AG04450 (cell line): ENCODE results near the gene SECTM1. TPM values are rescaled to one million over a fixed set of nuclear protein-coding genes. Genes with fewer than 3 reads are reported as not detected.

Source experiments
- CTCF ChIA-PET: fragments of 300-600, 350-600 bp; formaldehyde crosslinking; extraction: SDS; loops from one replicate; lab custom pipeline; 2022; ENCODE audit warnings: antibody characterized with exemption, inconsistent platforms; lab: Charles Lee
- POLR2A ChIA-PET: fragments of 350-600 bp; formaldehyde crosslinking; extraction: SDS; loops from one replicate; lab custom pipeline; 2021; ENCODE audit warnings: antibody characterized with exemption, inconsistent platforms; lab: Yijun Ruan, JAX
- DNase-seq: peaks from one replicate; pipeline ENCODE4 v3.0.0-alpha.2; 2011; ENCODE audit warnings: low read depth, low spot score
- H3K27ac ChIP-seq: one replicate; pipeline ENCODE4 v1.5.1; 2012; ENCODE audit warnings: low read depth, low read length, control low read depth
- H3K27me3 ChIP-seq: one replicate; pipeline ENCODE4 v1.6.0; 2012; ENCODE audit warnings: low read length; ENCODE audit not compliant: control insufficient read depth, insufficient read depth
- H3K4me3 ChIP-seq: 2 replicates; pipeline ENCODE4 v1.5.1; 2011; ENCODE audit warnings: mild to moderate bottlenecking, low read depth, low read length, control low read depth
- H3K9me3 ChIP-seq: 2 replicates; pipeline ENCODE4 v1.5.1; 2012; ENCODE audit warnings: low read length; ENCODE audit not compliant: control insufficient read depth, insufficient read depth
- CTCF ChIP-seq: IDR thresholded peaks from 2 replicates; pipeline ENCODE4 v1.5.1; 2011; ENCODE audit warnings: low read depth, low read length, control low read depth, inconsistent platforms
- polyA plus RNA-seq: library from polyadenylated mRNA; depleted of rRNA; stranded (reverse); fragments of >200 nt; gene quantifications from 2 replicates; pipeline ENCODE4 v1.2.3, GENCODE V29; 2011

Gene SECTM1
- polyA plus RNA-seq, 1 experiment, result 8.0 TPM

GRCh38 chr17:82344175-82344907, 10.8 kb upstream of the SECTM1 start:
- no peak overlapping the region for H3K27ac ChIP-seq
- DNase-seq, result no peak
- POLR2A ChIA-PET, result interaction anchor here (0.6 kb wide), 1 partner anchor 284 kb away, joined by 6 read pairs; no protein-coding TSS in a partner anchor
- no peak overlapping the region for H3K4me3 ChIP-seq
- H3K9me3 ChIP-seq, result peaks cover 22% of the 10 kb centered on the region; the same call in 1 of the 2 replicates
- CTCF ChIA-PET, result no interaction called here
- peaks cover 4% of the 10 kb centered on the region for H3K27me3 ChIP-seq
- TF ChIP-seq CTCF, result no peak

GRCh38 chr17:82343560-82343959, 10.0 kb upstream of the SECTM1 start:
- no peak for TF ChIP-seq CTCF
- Histone ChIP-seq H3K9me3 (peaks cover 22% of the 10 kb centered on the region; the same call in 1 of the 2 replicates), H3K27me3 (peaks cover 4% of the 10 kb centered on the region), H3K4me3 (no peak overlapping the region), H3K27ac (no peak overlapping the region)
- no peak for DNase-seq
- ChIA-PET CTCF (no interaction called here), POLR2A (interaction anchor here (0.6 kb wide), 1 partner anchor 285 kb away, joined by 6 read pairs; no protein-coding TSS in a partner anchor)

GRCh38 chr17:82342361-82343079, 9.0 kb upstream of the SECTM1 start:
- CTCF ChIA-PET, result no interaction called here
- Histone ChIP-seq H3K27ac (no peak overlapping the region), H3K27me3 (peaks cover 4% of the 10 kb centered on the region), H3K4me3 (no peak overlapping the region), H3K9me3 (peaks cover 22% of the 10 kb centered on the region; the same call in 1 of the 2 replicates)
- POLR2A ChIA-PET, result no interaction called here
- DNase-seq, result no peak
- TF ChIP-seq CTCF, result no peak

- POLR2A ChIA-PET, result no interaction called here
- Histone ChIP-seq H3K4me3 (no peak overlapping the region), H3K27me3 (peaks cover 4% of the 10 kb centered on the region), H3K9me3 (peaks cover 22% of the 10 kb centered on the region; the same call in 1 of the 2 replicates), H3K27ac (no peak overlapping the region)
- TF ChIP-seq CTCF, result no peak
- DNase-seq, result no peak
- CTCF ChIA-PET, result interaction anchor here (1.0 kb wide), 1 partner anchor 10 kb away, joined by 3 read pairs; no protein-coding TSS in a partner anchor
Observed at GRCh38 chr17:82339634-82340580, 6.3 kb upstream of the SECTM1 start.
